SK-N-MC (cell line): ENCODE data around the gene GGA3.

Experiments
- EZH2 ChIP-seq: fragments of 200-600 bp; sonication (generic); IDR thresholded peaks from one replicate; pipeline ENCODE4 v1.6.1; 2017; ENCODE audit warnings: antibody characterized with exemption
- POLR2AphosphoS5 ChIP-seq: IDR thresholded peaks from 2 replicates; pipeline ENCODE4 v1.6.1; 2012; ENCODE audit warnings: mild to moderate bottlenecking, low read depth, low read length, borderline replicate concordance

DNA sequence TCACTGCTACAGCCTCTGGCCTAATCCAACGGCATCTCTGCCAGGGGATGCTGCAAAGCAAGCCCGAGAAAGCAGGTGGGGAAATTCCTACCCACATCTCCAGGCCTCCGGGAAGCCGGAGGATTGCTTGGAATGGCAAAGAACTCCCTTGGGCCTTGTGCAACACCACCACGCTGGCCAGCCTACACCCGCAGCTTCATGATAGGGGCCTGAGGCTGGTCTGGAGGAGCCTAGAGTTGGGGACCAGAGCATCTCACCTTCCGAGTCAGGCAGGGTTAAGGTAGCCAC, 20.3 kb downstream of the GGA3 start:
- TF ChIP-seq EZH2 (no peak), POLR2AphosphoS5 (no peak)
